A549 (cell line): Measurements from ENCODE around the gene CDCA7L. TPM values are rescaled to one million over a fixed set of nuclear protein-coding genes. Genes with fewer than 3 reads are reported as not detected.

Source experiments
- ATAC-seq, 2 experiments: fragments of 200-7000 bp in 1 of 2; fragments of >200 bp in 1 of 2; cut with Nextera tagmentation in 1 of 2; cut with Tn5 transposase in 1 of 2; 3 replicates each; pipeline versions ENCODE4 v1.8.0 to v1.9.1; 2018 to 2020; ENCODE audit warnings: mild to moderate bottlenecking in 1 of 2, moderate library complexity in 1 of 2
- CTCF ChIA-PET: fragments of 300-600 bp; sonication (Branson Sonifier 250); formaldehyde crosslinking; extraction: SDS; loops from one replicate; lab custom pipeline; 2021; ENCODE audit warnings: antibody characterized with exemption, inconsistent platforms; lab: Yijun Ruan, JAX
- POLR2A ChIA-PET: fragments of 350-600 bp; formaldehyde crosslinking; extraction: SDS; loops from one replicate; lab custom pipeline; 2021; ENCODE audit warnings: antibody characterized with exemption, inconsistent platforms; lab: Yijun Ruan, JAX
- DNase-seq, 2 experiments: peaks; one replicate each; pipeline versions ENCODE4 v3.0.0 to v3.0.0-alpha.2; 2011 to 2016; ENCODE audit warnings: low read depth in 1 of 2, low spot score in 1 of 2
- FAIRE-seq: peaks from 2 replicates; lab custom pipeline; 2011; peaks lifted over from hg19 to GRCh38; lab: Jason Lieb, UNC
- H3K27ac ChIP-seq, 2 experiments: fragments of >200 bp; sonication (Bioruptor Twin); formaldehyde crosslinking; 3 replicates each; pipeline ENCODE4 v1.5.1; 2016 to 2017
- H3K4me1 ChIP-seq: fragments of >200 bp; sonication (Bioruptor Twin); formaldehyde crosslinking; 3 replicates; pipeline ENCODE4 v1.6.1; 2016
- H3K4me2 ChIP-seq: fragments of >200 bp; sonication (Bioruptor Twin); formaldehyde crosslinking; 3 replicates; pipeline ENCODE4 v1.6.1; 2016
- H3K4me3 ChIP-seq: fragments of >200 bp; sonication (Bioruptor Twin); formaldehyde crosslinking; 3 replicates; pipeline ENCODE4 v1.5.1; 2016
- H3K9me3 ChIP-seq: fragments of >200 bp; sonication (Bioruptor Twin); formaldehyde crosslinking; 3 replicates; pipeline ENCODE4 v1.6.1; 2016
- CBX2 ChIP-seq: fragments of 200-600 bp; sonication (generic); IDR thresholded peaks from 2 replicates; pipeline ENCODE4 v1.6.1; 2016; ENCODE audit warnings: low read depth, mild to moderate bottlenecking, borderline replicate concordance
- CBX8 ChIP-seq: fragments of 200-600 bp; sonication (generic); IDR thresholded peaks from 2 replicates; pipeline ENCODE4 v1.6.1; 2016
- CEBPB ChIP-seq, 2 experiments: fragments of >200 bp in 1 of 2; sonication (Bioruptor Twin) in 1 of 2; formaldehyde crosslinking in 1 of 2; IDR thresholded peaks; 2 replicates each; pipeline ENCODE4 v1.6.1; 2012 to 2016
- CHD2 ChIP-seq: fragments of 150-350 bp; IDR thresholded peaks from 2 replicates; pipeline ENCODE4 v1.6.1; 2014; ENCODE audit warnings: low read length; ENCODE audit not compliant: partially characterized antibody
- CHD4 ChIP-seq: fragments of 200-600 bp; sonication (generic); IDR thresholded peaks from 2 replicates; pipeline ENCODE4 v1.6.1; 2016; ENCODE audit warnings: antibody characterized with exemption, mild to moderate bottlenecking, borderline replicate concordance
- EHMT2 ChIP-seq: fragments of 200-600 bp; sonication (generic); IDR thresholded peaks from 2 replicates; pipeline ENCODE4 v1.6.1; 2016; ENCODE audit warnings: antibody characterized with exemption, low read depth, mild to moderate bottlenecking, moderate library complexity
- EP300 ChIP-seq, 2 experiments: fragments of >200 bp; sonication (Bioruptor Twin); formaldehyde crosslinking; IDR thresholded peaks; 2 replicates in 1 of 2; 3 replicates in 1 of 2; pipeline ENCODE4 v1.6.1; 2016 to 2017
- FOSB ChIP-seq: fragments of 250-450 bp; sonication (Bioruptor Pico); IDR thresholded peaks from 2 replicates; pipeline ENCODE4 v1.5.0; 2020; ENCODE audit warnings: mild to moderate bottlenecking, moderate library complexity
- GATA3 ChIP-seq: IDR thresholded peaks from 2 replicates; pipeline ENCODE4 v1.6.1; 2012; ENCODE audit warnings: borderline replicate concordance
- HEYL ChIP-seq: fragments of 250-450 bp; sonication (Bioruptor Pico); IDR thresholded peaks from 2 replicates; pipeline ENCODE4 v1.8.0; 2021; ENCODE audit warnings: mild to moderate bottlenecking, moderate library complexity
- HOXA7 ChIP-seq: fragments of 250-450 bp; sonication (Bioruptor Pico); IDR thresholded peaks from 2 replicates; pipeline ENCODE4 v1.5.0; 2020; ENCODE audit warnings: mild to moderate bottlenecking, moderate library complexity
- JUNB ChIP-seq: fragments of >200 bp; sonication (Bioruptor Twin); formaldehyde crosslinking; IDR thresholded peaks from 2 replicates; pipeline ENCODE4 v1.6.1; 2016
- KDM1A ChIP-seq: fragments of 200-600 bp; sonication (generic); IDR thresholded peaks from 2 replicates; pipeline ENCODE4 v1.6.1; 2016; ENCODE audit warnings: low read depth, mild to moderate bottlenecking
- KDM5A ChIP-seq: fragments of 200-600 bp; sonication (generic); IDR thresholded peaks from 2 replicates; pipeline ENCODE4 v1.6.1; 2016; ENCODE audit warnings: antibody characterized with exemption, mild to moderate bottlenecking
- MAZ ChIP-seq: fragments of 150-350 bp; IDR thresholded peaks from 2 replicates; pipeline ENCODE4 v1.6.1; 2014; ENCODE audit warnings: antibody characterized with exemption, low read depth, low read length, borderline replicate concordance
- MYC ChIP-seq: IDR thresholded peaks from 2 replicates; pipeline ENCODE4 v1.6.1; 2012; ENCODE audit warnings: mild to moderate bottlenecking, inconsistent platforms, low read length, improper control_type of control experiment, borderline replicate concordance
- NFE2L2 ChIP-seq: fragments of 150-350 bp; conservative IDR thresholded peaks from 2 replicates; pipeline ENCODE4 v1.6.1; 2014; ENCODE audit warnings: low read length
- NR3C1 ChIP-seq: fragments of >200 bp; sonication (Bioruptor Twin); formaldehyde crosslinking; IDR thresholded peaks from 3 replicates; pipeline ENCODE4 v1.6.1; 2017
- POLR2A ChIP-seq: IDR thresholded peaks from 2 replicates; pipeline ENCODE4 v1.6.1; 2012; ENCODE audit warnings: mild to moderate bottlenecking, low read length
- POLR2AphosphoS2 ChIP-seq: conservative IDR thresholded peaks from 2 replicates; pipeline ENCODE4 v1.6.1; 2012; ENCODE audit warnings: low read length, improper control_type of control experiment, inconsistent platforms
- RAD21 ChIP-seq, 2 experiments: fragments of >200 bp in 1 of 2; sonication (Bioruptor Twin) in 1 of 2; formaldehyde crosslinking in 1 of 2; IDR thresholded peaks in 1 of 2; conservative IDR thresholded peaks in 1 of 2; 2 replicates in 1 of 2; 3 replicates in 1 of 2; pipeline ENCODE4 v1.6.1; 2012 to 2018; ENCODE audit warnings: inconsistent platforms in 1 of 2
- RARB ChIP-seq: fragments of 250-450 bp; sonication (Bioruptor Pico); IDR thresholded peaks from 2 replicates; pipeline ENCODE4 v1.8.0; 2021; ENCODE audit warnings: mild to moderate bottlenecking, moderate library complexity
- RFX5 ChIP-seq: fragments of 450-650 bp; IDR thresholded peaks from 2 replicates; pipeline ENCODE4 v1.7.1; 2014; ENCODE audit warnings: antibody characterized with exemption, mild to moderate bottlenecking, moderate library complexity
- TFCP2L1 ChIP-seq: fragments of 250-450 bp; sonication (Bioruptor Pico); IDR thresholded peaks from 2 replicates; pipeline ENCODE4 v1.5.0; 2021; ENCODE audit warnings: mild to moderate bottlenecking
- ZC3H11A ChIP-seq: fragments of 450-650 bp; IDR thresholded peaks from 2 replicates; pipeline ENCODE4 v1.6.1; 2014; ENCODE audit warnings: antibody characterized with exemption, mild to moderate bottlenecking
- ZSCAN20 ChIP-seq: fragments of 250-450 bp; sonication (Bioruptor Pico); IDR thresholded peaks from 2 replicates; pipeline ENCODE4 v1.8.0; 2022; ENCODE audit warnings: mild to moderate bottlenecking, moderate library complexity
- WGBS: methylation state at CpG from one replicate; pipeline ENCODE4 v1.1.6; 2017; ENCODE audit errors: missing lambda C conversion rate; 5-methylcytosine and 5-hydroxymethylcytosine counted together
- polyA plus RNA-seq, 4 experiments: library from polyadenylated mRNA; depleted of rRNA in 3 of 4; stranded (reverse); fragments of >200 nt; fragmentation: RNase III in 1 of 4; extraction: RNeasy Plus Mini Kit Qiagen cat#74134 plus additional on column Dnase treatment in 1 of 4; gene quantifications; 2 replicates in 3 of 4; 3 replicates in 1 of 4; pipeline ENCODE4 v1.2.3, GENCODE V29; 2011 to 2017
- TF ChIP-seq, protein P1 (sequence below): IDR thresholded peaks from 2 replicates; pipeline ENCODE4 v1.6.1; 2012
- TF ChIP-seq, protein P2 (sequence below): fragments of >200 bp; sonication (Bioruptor Twin); formaldehyde crosslinking; IDR thresholded peaks from 2 replicates; pipeline ENCODE4 v1.6.1; 2016
- TF ChIP-seq, protein P3 (sequence below): fragments of 250-450 bp; sonication (Bioruptor Pico); IDR thresholded peaks from 2 replicates; pipeline ENCODE4 v1.5.0; 2021; ENCODE audit warnings: mild to moderate bottlenecking, moderate library complexity, borderline replicate concordance
- TF ChIP-seq, protein P4 (sequence below): IDR thresholded peaks from 2 replicates; pipeline ENCODE4 v1.6.1; 2012; ENCODE audit warnings: low read depth, borderline replicate concordance
- TF ChIP-seq, protein P5 (sequence below): fragments of 250-450 bp; sonication (Bioruptor Pico); IDR thresholded peaks from 2 replicates; pipeline ENCODE4 v1.5.0; 2020; ENCODE audit warnings: low read depth, mild to moderate bottlenecking, moderate library complexity
- TF ChIP-seq, protein P6 (sequence below): fragments of 200-600 bp; sonication (generic); IDR thresholded peaks from 2 replicates; pipeline ENCODE4 v1.6.1; 2016; ENCODE audit warnings: antibody characterized with exemption, mild to moderate bottlenecking, moderate library complexity

CDCA7L gene
- polyA plus RNA-seq, 2 of the 4 experiments (the other 2 are of a cell fraction), result 20.8 to 27.8 TPM

DNA sequence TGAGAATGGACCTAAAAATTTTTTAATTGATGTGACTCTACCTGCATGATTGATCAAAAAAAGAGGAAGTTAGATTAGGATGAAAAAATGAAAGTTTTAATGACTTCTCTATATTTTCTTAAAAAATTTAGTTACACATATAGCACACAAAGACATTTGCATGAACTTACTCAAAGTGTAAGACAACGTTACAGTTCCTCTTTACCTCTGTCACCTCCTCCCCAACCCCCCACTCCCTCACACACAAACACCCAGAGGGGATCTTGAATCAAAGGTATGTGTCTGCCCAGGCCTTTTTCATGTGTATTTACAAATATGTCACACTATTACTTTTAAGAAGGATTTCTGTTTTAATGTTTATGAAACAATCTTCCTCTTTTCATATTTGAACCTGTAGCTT, 20.6 kb upstream of the CDCA7L start:
- CTCF ChIA-PET, result interaction anchor here (0.6 to 1.5 kb wide), 4 partner anchors 9 to 1412 kb away, joined by 3 to 6 read pairs (median 3); no protein-coding TSS in a partner anchor
- DNase-seq, result no peak
- WGBS, result 31% methylated on average over 1 of the region's 1 CpG
- FAIRE-seq, result no peak
- Histone ChIP-seq H3K4me3 (no peak overlapping the region), H3K9me3 (no peaks in the 10 kb centered on the region), H3K4me2 (no peak overlapping the region), H3K27ac (no peak overlapping the region), H3K4me1 (peaks cover 6% of the 10 kb centered on the region; the same call in 1 of the 3 replicates)
- ATAC-seq, result no peak
- TF ChIP-seq EP300 (IDR thresholded peaks at IDR 0.05), result no peak
- TF ChIP-seq, protein P1, sequence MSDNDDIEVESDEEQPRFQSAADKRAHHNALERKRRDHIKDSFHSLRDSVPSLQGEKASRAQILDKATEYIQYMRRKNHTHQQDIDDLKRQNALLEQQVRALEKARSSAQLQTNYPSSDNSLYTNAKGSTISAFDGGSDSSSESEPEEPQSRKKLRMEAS, result no peak
- TF ChIP-seq RARB (CRISPR knock-in tag), result no peak
- TF ChIP-seq, protein P2, sequence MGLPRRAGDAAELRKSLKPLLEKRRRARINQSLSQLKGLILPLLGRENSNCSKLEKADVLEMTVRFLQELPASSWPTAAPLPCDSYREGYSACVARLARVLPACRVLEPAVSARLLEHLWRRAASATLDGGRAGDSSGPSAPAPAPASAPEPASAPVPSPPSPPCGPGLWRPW, result no peak
- TF ChIP-seq CBX2, result no peak
- TF ChIP-seq POLR2A, result no peak
- TF ChIP-seq CHD4, result no peak
- no peak for TF ChIP-seq HEYL (CRISPR knock-in tag)
- no peak for TF ChIP-seq JUNB
- TF ChIP-seq POLR2AphosphoS2, result no peak
- TF ChIP-seq RAD21 (conservative IDR thresholded peaks at IDR 0.05 in 1 of 2, IDR thresholded peaks at IDR 0.05 in 1 of 2), result no peak
- TF ChIP-seq ZC3H11A, result no peak
- TF ChIP-seq, protein P3, sequence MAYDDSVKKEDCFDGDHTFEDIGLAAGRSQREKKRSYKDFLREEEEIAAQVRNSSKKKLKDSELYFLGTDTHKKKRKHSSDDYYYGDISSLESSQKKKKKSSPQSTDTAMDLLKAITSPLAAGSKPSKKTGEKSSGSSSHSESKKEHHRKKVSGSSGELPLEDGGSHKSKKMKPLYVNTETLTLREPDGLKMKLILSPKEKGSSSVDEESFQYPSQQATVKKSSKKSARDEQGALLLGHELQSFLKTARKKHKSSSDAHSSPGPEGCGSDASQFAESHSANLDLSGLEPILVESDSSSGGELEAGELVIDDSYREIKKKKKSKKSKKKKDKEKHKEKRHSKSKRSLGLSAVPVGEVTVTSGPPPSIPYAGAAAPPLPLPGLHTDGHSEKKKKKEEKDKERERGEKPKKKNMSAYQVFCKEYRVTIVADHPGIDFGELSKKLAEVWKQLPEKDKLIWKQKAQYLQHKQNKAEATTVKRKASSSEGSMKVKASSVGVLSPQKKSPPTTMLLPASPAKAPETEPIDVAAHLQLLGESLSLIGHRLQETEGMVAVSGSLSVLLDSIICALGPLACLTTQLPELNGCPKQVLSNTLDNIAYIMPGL (CRISPR knock-in tag), result no peak
- TF ChIP-seq RFX5, result no peak
- TF ChIP-seq TFCP2L1 (CRISPR knock-in tag), result no peak
- TF ChIP-seq CHD2, result no peak
- TF ChIP-seq, protein P4, sequence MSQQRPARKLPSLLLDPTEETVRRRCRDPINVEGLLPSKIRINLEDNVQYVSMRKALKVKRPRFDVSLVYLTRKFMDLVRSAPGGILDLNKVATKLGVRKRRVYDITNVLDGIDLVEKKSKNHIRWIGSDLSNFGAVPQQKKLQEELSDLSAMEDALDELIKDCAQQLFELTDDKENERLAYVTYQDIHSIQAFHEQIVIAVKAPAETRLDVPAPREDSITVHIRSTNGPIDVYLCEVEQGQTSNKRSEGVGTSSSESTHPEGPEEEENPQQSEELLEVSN, result no peak
- TF ChIP-seq ZSCAN20, result no peak
- POLR2A ChIA-PET, result no interaction called here

DNA sequence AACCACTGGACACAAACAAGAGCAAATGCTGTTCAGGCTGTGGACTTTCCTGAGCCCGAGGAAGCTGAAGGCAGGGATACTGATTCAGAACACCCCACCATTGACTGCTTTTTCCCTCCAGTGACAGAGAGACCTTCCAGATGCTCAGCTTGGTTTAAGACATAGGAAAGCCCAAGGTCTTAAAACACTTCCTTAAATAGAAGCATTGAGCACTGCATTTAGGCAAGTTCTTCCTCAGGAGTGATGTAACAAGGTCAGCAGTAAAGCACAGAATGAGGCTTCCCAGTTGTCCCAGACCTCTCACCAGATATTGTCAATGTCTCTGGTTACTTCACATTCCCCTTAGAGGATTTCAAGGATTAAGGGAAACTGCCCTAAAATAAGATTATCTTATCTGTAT, 19.6 kb upstream of the CDCA7L start:
- WGBS, result 57% methylated on average over 1 of the region's 1 CpG
- H3K4me3 ChIP-seq, result no peak overlapping the region
- ChIA-PET CTCF (interaction anchor here (1.3 kb wide), 1 partner anchor 36 kb away, joined by 3 read pairs; no protein-coding TSS in a partner anchor), POLR2A (no interaction called here)
- no peak for DNase-seq
- peaks cover 11% of the 10 kb centered on the region; the same call in 1 of the 3 replicates for H3K4me1 ChIP-seq
- no peak overlapping the region for H3K4me2 ChIP-seq
- no peak overlapping the region for H3K27ac ChIP-seq
- ATAC-seq, result no peak
- FAIRE-seq, result no peak
- no peaks in the 10 kb centered on the region for H3K9me3 ChIP-seq
- TF ChIP-seq, protein P5, sequence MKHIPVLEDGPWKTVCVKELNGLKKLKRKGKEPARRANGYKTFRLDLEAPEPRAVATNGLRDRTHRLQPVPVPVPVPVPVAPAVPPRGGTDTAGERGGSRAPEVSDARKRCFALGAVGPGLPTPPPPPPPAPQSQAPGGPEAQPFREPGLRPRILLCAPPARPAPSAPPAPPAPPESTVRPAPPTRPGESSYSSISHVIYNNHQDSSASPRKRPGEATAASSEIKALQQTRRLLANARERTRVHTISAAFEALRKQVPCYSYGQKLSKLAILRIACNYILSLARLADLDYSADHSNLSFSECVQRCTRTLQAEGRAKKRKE (CRISPR knock-in tag), result no peak
- TF ChIP-seq, protein P2, result no peak
- TF ChIP-seq RFX5 (no peak), KDM5A (no peak), FOSB (CRISPR knock-in tag) (no peak), GATA3 (no peak), MYC (no peak), HOXA7 (CRISPR knock-in tag) (no peak), KDM1A (no peak), POLR2AphosphoS2 (no peak), NFE2L2 (no peak), EHMT2 (no peak), CBX8 (no peak), CEBPB (IDR thresholded peaks at IDR 0.05) (no peak), MAZ (no peak), NR3C1 (no peak)
- TF ChIP-seq, protein P6, sequence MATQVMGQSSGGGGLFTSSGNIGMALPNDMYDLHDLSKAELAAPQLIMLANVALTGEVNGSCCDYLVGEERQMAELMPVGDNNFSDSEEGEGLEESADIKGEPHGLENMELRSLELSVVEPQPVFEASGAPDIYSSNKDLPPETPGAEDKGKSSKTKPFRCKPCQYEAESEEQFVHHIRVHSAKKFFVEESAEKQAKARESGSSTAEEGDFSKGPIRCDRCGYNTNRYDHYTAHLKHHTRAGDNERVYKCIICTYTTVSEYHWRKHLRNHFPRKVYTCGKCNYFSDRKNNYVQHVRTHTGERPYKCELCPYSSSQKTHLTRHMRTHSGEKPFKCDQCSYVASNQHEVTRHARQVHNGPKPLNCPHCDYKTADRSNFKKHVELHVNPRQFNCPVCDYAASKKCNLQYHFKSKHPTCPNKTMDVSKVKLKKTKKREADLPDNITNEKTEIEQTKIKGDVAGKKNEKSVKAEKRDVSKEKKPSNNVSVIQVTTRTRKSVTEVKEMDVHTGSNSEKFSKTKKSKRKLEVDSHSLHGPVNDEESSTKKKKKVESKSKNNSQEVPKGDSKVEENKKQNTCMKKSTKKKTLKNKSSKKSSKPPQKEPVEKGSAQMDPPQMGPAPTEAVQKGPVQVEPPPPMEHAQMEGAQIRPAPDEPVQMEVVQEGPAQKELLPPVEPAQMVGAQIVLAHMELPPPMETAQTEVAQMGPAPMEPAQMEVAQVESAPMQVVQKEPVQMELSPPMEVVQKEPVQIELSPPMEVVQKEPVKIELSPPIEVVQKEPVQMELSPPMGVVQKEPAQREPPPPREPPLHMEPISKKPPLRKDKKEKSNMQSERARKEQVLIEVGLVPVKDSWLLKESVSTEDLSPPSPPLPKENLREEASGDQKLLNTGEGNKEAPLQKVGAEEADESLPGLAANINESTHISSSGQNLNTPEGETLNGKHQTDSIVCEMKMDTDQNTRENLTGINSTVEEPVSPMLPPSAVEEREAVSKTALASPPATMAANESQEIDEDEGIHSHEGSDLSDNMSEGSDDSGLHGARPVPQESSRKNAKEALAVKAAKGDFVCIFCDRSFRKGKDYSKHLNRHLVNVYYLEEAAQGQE, result no peak
